ENCODE results near the gene CGRRF1. TPM values are rescaled to one million over a fixed set of nuclear protein-coding genes. Genes with fewer than 3 reads are reported as not detected.

The CGRRF1 gene
- total and polyA plus RNA-seq, 3 donors from 2014 or later = 29.4 to 79.6 (median 31.4) TPM

- Histone ChIP-seq H3K9me3 (no peaks in the 10 kb centered on the region), H3K36me3 (ENCODE audit: low read depth, missing control alignments) (no peaks in the 10 kb centered on the region), H3K27me3 (no peaks in the 10 kb centered on the region), H3K4me3 (no peak overlapping the region), H3K4me1 (peaks cover 16% of the 10 kb centered on the region), H3K27ac (no peak overlapping the region)
- intact Hi-C loops (cut with DNase I; ENCODE audit: low total_unique reads) = no loop called here
- no peak for TF ChIP-seq CTCF (IDR thresholded peaks at IDR 0.05)
- TF ChIP-seq POLR2A (IDR thresholded peaks at IDR 0.05) = no peak
- DNase-seq = no peak
- 77 to 87% methylated on average over 1 of the region's 1 CpG for WGBS, 2 donors
Measured at GRCh38 chr14:54515670-54516069, 6.0 kb downstream of the CGRRF1 start.

- H3K27me3 ChIP-seq = no peaks in the 10 kb centered on the region
- H3K36me3 ChIP-seq (ENCODE audit: low read depth, missing control alignments) = no peaks in the 10 kb centered on the region
- peaks cover 11% of the 10 kb centered on the region for H3K4me1 ChIP-seq
- TF ChIP-seq POLR2A (IDR thresholded peaks at IDR 0.05) (no peak), CTCF (IDR thresholded peaks at IDR 0.05) (no peak)
- no peak overlapping the region for H3K4me3 ChIP-seq
- no peaks in the 10 kb centered on the region for H3K9me3 ChIP-seq
- DNase-seq = no peak
- intact Hi-C loops (cut with DNase I; ENCODE audit: low total_unique reads) = no loop called here
- H3K27ac ChIP-seq = no peak overlapping the region
- WGBS, 2 donors = 93% methylated on average over 1 of the region's 1 CpG
Measured at GRCh38 chr14:54516709-54517108, 7.0 kb downstream of the CGRRF1 start.

GRCh38 chr14:54524410-54524809 is 14.7 kb downstream of the CGRRF1 start:
- Histone ChIP-seq H3K27ac (no peak overlapping the region), H3K4me1 (no peaks in the 10 kb centered on the region), H3K36me3 (ENCODE audit: low read depth, missing control alignments) (no peaks in the 10 kb centered on the region), H3K4me3 (no peak overlapping the region), H3K9me3 (no peaks in the 10 kb centered on the region), H3K27me3 (no peaks in the 10 kb centered on the region)
- DNase-seq = no peak
- TF ChIP-seq CTCF (IDR thresholded peaks at IDR 0.05) = no peak
- no peak for TF ChIP-seq POLR2A (IDR thresholded peaks at IDR 0.05)
- intact Hi-C loops (cut with DNase I; ENCODE audit: low total_unique reads) = no loop called here
- 79 to 83% methylated on average over 4 of the region's 4 CpGs for WGBS, 2 donors

GRCh38 chr14:54528973-54529372 is 19.3 kb downstream of the CGRRF1 start:
- no peak for TF ChIP-seq CTCF (IDR thresholded peaks at IDR 0.05)
- TF ChIP-seq POLR2A (IDR thresholded peaks at IDR 0.05) = no peak
- WGBS, 2 donors = 53 to 72% methylated on average over 2 of the region's 2 CpGs
- Histone ChIP-seq H3K27me3 (no peaks in the 10 kb centered on the region), H3K27ac (no peak overlapping the region), H3K9me3 (no peaks in the 10 kb centered on the region), H3K4me1 (no peaks in the 10 kb centered on the region), H3K4me3 (no peak overlapping the region), H3K36me3 (ENCODE audit: low read depth, missing control alignments) (no peaks in the 10 kb centered on the region)
- intact Hi-C loops (cut with DNase I; ENCODE audit: low total_unique reads) = no loop called here
- no peak for DNase-seq

- Histone ChIP-seq H3K27me3 (no peaks in the 10 kb centered on the region), H3K4me3 (no peak overlapping the region), H3K36me3 (ENCODE audit: low read depth, missing control alignments) (no peaks in the 10 kb centered on the region), H3K9me3 (no peaks in the 10 kb centered on the region), H3K4me1 (no peaks in the 10 kb centered on the region), H3K27ac (no peak overlapping the region)
- peak; percentile 28 for DNase-seq
- no peak for TF ChIP-seq CTCF (IDR thresholded peaks at IDR 0.05)
- no peak for TF ChIP-seq POLR2A (IDR thresholded peaks at IDR 0.05)
- 42 to 51% methylated on average over 1 of the region's 1 CpG for WGBS, 2 donors
- intact Hi-C loops (cut with DNase I; ENCODE audit: low total_unique reads) = no loop called here
Measured at GRCh38 chr14:54529811-54530210, 20.1 kb downstream of the CGRRF1 start.

All from testis (tissue), 3 donors.